Liver (tissue), 9 donors: ENCODE results near the gene NAA40. TPM values are rescaled to one million over a fixed set of nuclear protein-coding genes. Genes with fewer than 3 reads are reported as not detected.
A peak's percentile ranks its signal among the peaks of the same experiment; 100 is the strongest.

Experiments used
- DNase-seq: peaks from one replicate; pipeline ENCODE4 v3.0.0-alpha.2; 2017; ENCODE audit warnings: low spot score
- H3K27ac ChIP-seq, 2 donors: one replicate each; pipeline ENCODE4 v1.7.0; 2013; ENCODE audit warnings: inconsistent platforms in 2 of 2, low read length in 2 of 2, control low read depth in 1 of 2, low read depth in 1 of 2, mild to moderate bottlenecking in 1 of 2
- H3K27me3 ChIP-seq, 4 donors: one replicate each; pipeline versions ENCODE4 v1.6.1 to v1.7.0; 2013; ENCODE audit warnings: low read length in 3 of 4, inconsistent platforms in 1 of 4, mild to moderate bottlenecking in 1 of 4, moderate library complexity in 1 of 4; ENCODE audit not compliant: control insufficient read depth in 4 of 4, insufficient read depth in 4 of 4
- H3K36me3 ChIP-seq, 4 donors: one replicate each; pipeline versions ENCODE4 v1.6.1 to v1.7.0; 2013; ENCODE audit warnings: low read length in 3 of 4, mild to moderate bottlenecking in 3 of 4, low read depth in 1 of 4, moderate library complexity in 1 of 4; ENCODE audit not compliant: control insufficient read depth in 4 of 4, insufficient read depth in 3 of 4
- H3K4me1 ChIP-seq, 4 donors: one replicate each; pipeline versions ENCODE4 v1.6.1 to v1.7.0; 2013; ENCODE audit warnings: low read length in 3 of 4, mild to moderate bottlenecking in 3 of 4, moderate library complexity in 1 of 4; ENCODE audit not compliant: control insufficient read depth in 4 of 4, insufficient read depth in 4 of 4
- H3K4me3 ChIP-seq, 3 donors: one replicate each; pipeline versions ENCODE4 v1.6.1 to v1.7.0; 2013; ENCODE audit warnings: low read length in 3 of 3, control low read depth in 1 of 3, low read depth in 1 of 3, mild to moderate bottlenecking in 1 of 3
- H3K9ac ChIP-seq, 2 donors: one replicate each; pipeline ENCODE4 v1.7.0; 2013; ENCODE audit warnings: low read length in 2 of 2, mild to moderate bottlenecking in 2 of 2, moderate library complexity in 2 of 2, control low read depth in 1 of 2, low read depth in 1 of 2
- H3K9me3 ChIP-seq, 4 donors: one replicate each; pipeline versions ENCODE4 v1.6.1 to v1.7.0; 2013; ENCODE audit warnings: low read length in 3 of 4; ENCODE audit not compliant: control insufficient read depth in 4 of 4
- EGR1 ChIP-seq, 2 donors: IDR thresholded peaks; 2 replicates each; pipeline ENCODE4 v1.6.1; 2016 to 2018; ENCODE audit warnings: antibody characterized with exemption in 2 of 2, low read depth in 2 of 2
- FOXA1 ChIP-seq: IDR thresholded peaks from 2 replicates; pipeline ENCODE4 v1.6.1; 2016; ENCODE audit warnings: antibody characterized with exemption
- FOXA2 ChIP-seq: IDR thresholded peaks from 2 replicates; pipeline ENCODE4 v1.6.1; 2016; ENCODE audit warnings: antibody characterized with exemption
- GABPA ChIP-seq, 2 donors: IDR thresholded peaks in 1 of 2; conservative IDR thresholded peaks in 1 of 2; 2 replicates each; pipeline ENCODE4 v1.6.1; 2016; ENCODE audit warnings: antibody characterized with exemption in 2 of 2, mild to moderate bottlenecking in 1 of 2, moderate library complexity in 1 of 2
- HNF4A ChIP-seq, 2 donors: conservative IDR thresholded peaks; 2 replicates each; pipeline ENCODE4 v1.6.1; 2016; ENCODE audit warnings: antibody characterized with exemption in 2 of 2, mild to moderate bottlenecking in 2 of 2
- HNF4G ChIP-seq: IDR thresholded peaks from 2 replicates; pipeline ENCODE4 v1.6.1; 2016; ENCODE audit warnings: antibody characterized with exemption
- JUND ChIP-seq, 2 donors: IDR thresholded peaks; 2 replicates each; pipeline ENCODE4 v1.6.1; 2016; ENCODE audit warnings: antibody characterized with exemption in 2 of 2
- REST ChIP-seq: IDR thresholded peaks from 2 replicates; pipeline ENCODE4 v1.6.1; 2016; ENCODE audit warnings: antibody characterized with exemption, mild to moderate bottlenecking
- SP1 ChIP-seq: IDR thresholded peaks from 2 replicates; pipeline ENCODE4 v1.6.1; 2018; ENCODE audit warnings: antibody characterized with exemption, mild to moderate bottlenecking
- YY1 ChIP-seq: IDR thresholded peaks from 2 replicates; pipeline ENCODE4 v1.6.1; 2016; ENCODE audit warnings: antibody characterized with exemption, mild to moderate bottlenecking
- WGBS: extraction: QIAGEN DNeasy Blood & Tissue Kit; methylation state at CpG from one replicate; pipeline ENCODE4 v1.1.7; 2013; 5-methylcytosine and 5-hydroxymethylcytosine counted together
- polyA plus RNA-seq, 2 donors: library from polyadenylated mRNA; stranded (reverse) in 1 of 2; unstranded in 1 of 2; fragments of 200-250 nt in 1 of 2; fragments of >200 nt in 1 of 2; fragmentation: Nextera tagmentation in 1 of 2; extraction: Ambion mirVana in 1 of 2; gene quantifications; one replicate each; pipeline versions ENCODE4 v1.2.1 to v1.2.3, GENCODE V29; 2013 to 2015
- total RNA-seq, 2 donors: library from RNA; depleted of rRNA; stranded (reverse); fragments of >200 nt; gene quantifications; one replicate each; pipeline ENCODE4 v1.2.3, GENCODE V29; 2014
- TF ChIP-seq, protein P1 (sequence below): IDR thresholded peaks from 2 replicates; pipeline ENCODE4 v1.6.1; 2016; ENCODE audit warnings: antibody characterized with exemption
- donor health status: healthy.
- donor health status: healthy.
- donor health status: healthy.
- donor health status: healthy.
- donor health status: healthy.

The NAA40 gene
- total and polyA plus RNA-seq, 4 donors = 3.0 to 7.3 (median 4.7) TPM

GRCh38 chr11:63997801-63998337, 59.1 kb downstream of the NAA40 start:
- 87% methylated on average over 11 of the region's 11 CpGs for WGBS
- peaks cover 2 to 32% (median 11%) of the 10 kb centered on the region in 4 donors for H3K36me3 ChIP-seq
- no peaks in the 10 kb centered on the region for H3K9me3 ChIP-seq

DNA sequence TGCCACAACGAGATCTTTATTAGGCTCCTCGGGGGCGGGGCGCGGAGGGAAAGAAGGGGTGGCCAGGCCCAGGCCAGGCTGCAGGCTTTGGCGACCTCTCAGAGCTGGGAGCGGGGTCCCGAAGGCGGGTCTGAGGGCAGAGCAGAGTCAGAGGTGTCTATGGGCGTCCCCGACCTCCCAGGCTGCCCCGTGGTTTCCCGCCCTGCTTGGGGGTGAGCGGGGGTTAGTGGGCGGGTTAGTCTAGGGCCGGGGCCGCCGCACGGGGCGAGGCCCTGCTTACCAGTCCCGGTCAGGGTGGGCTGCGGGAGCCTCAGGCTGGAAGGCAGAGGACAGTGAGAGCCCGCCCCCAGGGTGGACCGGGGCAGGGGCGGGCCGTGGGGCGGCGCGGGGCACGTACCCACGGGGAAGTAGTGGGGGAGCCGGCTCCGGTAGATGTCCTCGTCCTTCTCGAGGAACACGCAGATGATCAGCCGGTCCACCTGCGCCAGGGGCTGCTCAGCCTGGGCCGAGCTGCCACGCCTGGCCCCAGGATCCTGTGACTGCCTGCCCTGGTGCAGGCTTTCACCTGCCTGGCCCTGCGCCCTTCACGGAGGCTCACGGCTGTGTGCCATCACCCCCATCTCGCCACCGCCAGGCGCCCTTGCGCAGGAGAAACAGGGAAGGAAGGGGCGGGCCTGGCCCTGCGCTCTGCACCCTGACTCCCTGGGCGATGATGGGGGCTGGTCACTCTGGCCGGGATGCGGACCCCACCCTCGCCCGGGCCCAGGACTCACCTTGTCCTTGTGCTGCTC, 60.0 kb downstream of the NAA40 start:
- peaks cover 2 to 32% (median 11%) of the 10 kb centered on the region in 4 donors for H3K36me3 ChIP-seq
- no peak for DNase-seq
- no peak overlapping the region for H3K9ac ChIP-seq
- no peaks in the 10 kb centered on the region for H3K9me3 ChIP-seq
- WGBS = 87% methylated on average over 54 of the region's 54 CpGs
- peaks cover 2 to 27% (median 5%) of the 10 kb centered on the region in 4 donors for H3K4me1 ChIP-seq
- TF ChIP-seq, protein P1, sequence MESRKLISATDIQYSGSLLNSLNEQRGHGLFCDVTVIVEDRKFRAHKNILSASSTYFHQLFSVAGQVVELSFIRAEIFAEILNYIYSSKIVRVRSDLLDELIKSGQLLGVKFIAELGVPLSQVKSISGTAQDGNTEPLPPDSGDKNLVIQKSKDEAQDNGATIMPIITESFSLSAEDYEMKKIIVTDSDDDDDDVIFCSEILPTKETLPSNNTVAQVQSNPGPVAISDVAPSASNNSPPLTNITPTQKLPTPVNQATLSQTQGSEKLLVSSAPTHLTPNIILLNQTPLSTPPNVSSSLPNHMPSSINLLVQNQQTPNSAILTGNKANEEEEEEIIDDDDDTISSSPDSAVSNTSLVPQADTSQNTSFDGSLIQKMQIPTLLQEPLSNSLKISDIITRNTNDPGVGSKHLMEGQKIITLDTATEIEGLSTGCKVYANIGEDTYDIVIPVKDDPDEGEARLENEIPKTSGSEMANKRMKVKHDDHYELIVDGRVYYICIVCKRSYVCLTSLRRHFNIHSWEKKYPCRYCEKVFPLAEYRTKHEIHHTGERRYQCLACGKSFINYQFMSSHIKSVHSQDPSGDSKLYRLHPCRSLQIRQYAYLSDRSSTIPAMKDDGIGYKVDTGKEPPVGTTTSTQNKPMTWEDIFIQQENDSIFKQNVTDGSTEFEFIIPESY = no peak
- no peak for TF ChIP-seq YY1
- no peak for TF ChIP-seq EGR1 (IDR thresholded peaks at IDR 0.05; ENCODE audit: low read depth in 2 of 2)
- no peak for TF ChIP-seq HNF4G
- TF ChIP-seq REST = no peak
- no peak for TF ChIP-seq FOXA2
- no peak overlapping the region for H3K27ac ChIP-seq
- H3K27me3 ChIP-seq = no peaks in the 10 kb centered on the region
- no peak overlapping the region for H3K4me3 ChIP-seq

More at GRCh38 chr11:63997801-63998337, 59.1 kb downstream of the NAA40 start:
- DNase-seq = no peak
- TF ChIP-seq GABPA (IDR thresholded peaks at IDR 0.05 in 1 of 2, conservative IDR thresholded peaks at IDR 0.05 in 1 of 2) (no peak), YY1 (no peak), FOXA2 (no peak), FOXA1 (no peak), SP1 (no peak)
- Histone ChIP-seq H3K27me3 (no peaks in the 10 kb centered on the region), H3K27ac (no peak overlapping the region), H3K9ac (no peak overlapping the region), H3K4me1 (peaks cover 2 to 27% (median 5%) of the 10 kb centered on the region in 4 donors), H3K4me3 (no peak overlapping the region)

- TF ChIP-seq HNF4A (conservative IDR thresholded peaks at IDR 0.05) (no peak), FOXA2 (no peak), JUND (IDR thresholded peaks at IDR 0.05) (no peak), GABPA (IDR thresholded peaks at IDR 0.05 in 1 of 2, conservative IDR thresholded peaks at IDR 0.05 in 1 of 2) (no peak)
- TF ChIP-seq, protein P1 = no peak
- Histone ChIP-seq H3K4me3 (no peak overlapping the region), H3K9ac (no peak overlapping the region), H3K36me3 (peaks cover 2 to 30% (median 10%) of the 10 kb centered on the region in 4 donors), H3K4me1 (peaks cover 2 to 32% (median 5%) of the 10 kb centered on the region in 4 donors), H3K27ac (no peak overlapping the region), H3K27me3 (no peaks in the 10 kb centered on the region), H3K9me3 (no peaks in the 10 kb centered on the region)
- 47% methylated on average over 59 of the region's 59 CpGs for WGBS
- DNase-seq = peak; percentile 58
Measured at GRCh38 chr11:63999349-64000025, 60.7 kb downstream of the NAA40 start.
